HG03095 (cell line): Measurements from ENCODE around the gene RBMS1.

Source experiments
- ATAC-seq: cut with Tn5 transposase; IDR thresholded peaks from one replicate; pipeline ENCODE4 v1.9.1; 2021; ENCODE audit warnings: moderate library complexity; ENCODE audit not compliant: unreplicated experiment

RBMS1 gene

DNA sequence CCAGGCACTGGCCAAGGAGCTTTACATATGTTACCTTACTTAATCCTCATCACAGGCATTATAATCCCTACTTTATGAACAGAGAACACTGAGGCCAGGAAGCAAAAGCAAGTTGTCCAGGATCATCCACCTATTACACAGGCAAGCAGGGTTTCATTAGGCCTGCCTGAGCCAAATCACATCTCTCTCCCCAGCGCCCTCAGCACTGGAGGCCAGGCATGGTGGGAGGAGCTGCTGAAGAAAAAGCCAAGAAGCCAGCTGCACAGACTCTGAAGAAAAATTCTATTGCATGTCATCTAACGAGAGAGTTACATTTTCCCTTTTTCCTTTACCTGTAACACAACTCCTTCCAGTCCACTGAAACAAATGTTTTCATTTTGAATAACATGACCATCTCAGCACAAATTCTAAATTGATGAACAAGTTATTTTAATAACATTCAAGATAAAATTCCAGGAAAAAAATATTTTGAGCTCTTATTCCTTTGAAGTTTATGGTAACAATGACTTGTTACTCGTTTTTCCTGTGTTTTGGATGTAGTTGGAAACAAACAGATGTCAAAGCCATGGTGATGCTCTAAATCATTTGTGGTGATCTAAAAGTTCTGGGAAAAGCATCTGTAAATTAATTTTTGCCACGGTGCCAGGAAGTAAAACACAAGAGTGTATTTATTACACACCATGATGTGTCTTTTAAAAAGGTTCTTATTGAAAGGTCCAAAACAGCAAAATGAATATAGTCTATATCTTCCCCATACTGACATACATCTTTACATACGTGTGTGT, 154.5 kb downstream of the RBMS1 start:
- no peak for ATAC-seq

DNA sequence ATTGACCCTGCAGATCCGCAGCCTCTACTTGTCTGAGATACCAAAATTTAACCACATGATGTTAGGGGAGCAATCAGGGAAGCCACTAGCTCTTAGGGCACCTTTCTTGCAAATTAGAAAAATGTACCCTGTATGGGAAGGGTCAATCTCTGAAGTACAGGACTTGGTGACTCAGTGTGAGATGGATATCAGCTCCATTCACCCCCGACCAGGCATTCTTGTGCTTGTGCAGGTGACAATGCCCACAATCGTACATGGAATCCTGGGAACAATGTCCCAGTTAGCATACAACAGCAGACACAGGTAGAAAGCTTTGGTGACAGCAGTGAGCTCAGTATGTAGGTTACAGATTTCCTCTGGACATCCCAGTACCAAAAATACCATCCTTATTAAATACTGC, 155.9 kb downstream of the RBMS1 start:
- no peak for ATAC-seq

DNA sequence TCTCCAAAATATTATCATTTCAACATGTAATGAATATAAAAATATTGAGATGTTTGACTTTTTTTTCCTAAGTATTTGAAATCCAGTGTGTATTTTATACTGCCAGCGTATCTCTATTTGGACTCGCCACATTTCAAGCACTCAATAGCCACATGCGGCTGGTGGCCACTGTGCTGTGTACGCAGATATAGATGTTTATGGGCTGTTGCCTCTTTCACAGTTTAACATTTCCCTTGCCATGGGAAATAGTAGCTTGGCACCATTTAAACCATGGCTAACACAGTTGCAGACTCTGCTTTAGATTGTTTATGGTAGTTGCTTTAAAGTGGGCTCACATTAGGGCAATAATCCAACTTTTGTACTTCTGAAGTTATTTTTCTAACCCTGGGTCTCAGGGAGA, 157.0 kb downstream of the RBMS1 start:
- ATAC-seq: no peak

DNA sequence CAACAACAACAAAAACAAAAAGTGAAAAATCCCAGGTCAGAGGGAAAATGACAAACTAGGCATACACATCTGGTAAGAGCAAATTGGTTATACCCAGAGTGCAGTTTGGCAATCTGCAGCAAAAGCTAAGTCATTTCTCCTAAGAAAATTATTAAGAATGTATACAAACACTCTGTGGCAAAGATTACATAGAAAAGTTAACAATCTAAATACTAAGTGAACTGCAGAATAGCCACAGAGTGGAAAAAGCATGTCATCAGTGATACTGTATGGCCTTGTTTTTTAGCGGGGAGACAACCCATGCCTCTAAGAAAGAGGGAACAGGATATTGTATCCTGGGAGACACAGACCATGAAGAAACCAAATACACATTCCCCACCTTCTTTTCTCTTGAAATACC, 157.5 kb downstream of the RBMS1 start:
- ATAC-seq: no peak

DNA sequence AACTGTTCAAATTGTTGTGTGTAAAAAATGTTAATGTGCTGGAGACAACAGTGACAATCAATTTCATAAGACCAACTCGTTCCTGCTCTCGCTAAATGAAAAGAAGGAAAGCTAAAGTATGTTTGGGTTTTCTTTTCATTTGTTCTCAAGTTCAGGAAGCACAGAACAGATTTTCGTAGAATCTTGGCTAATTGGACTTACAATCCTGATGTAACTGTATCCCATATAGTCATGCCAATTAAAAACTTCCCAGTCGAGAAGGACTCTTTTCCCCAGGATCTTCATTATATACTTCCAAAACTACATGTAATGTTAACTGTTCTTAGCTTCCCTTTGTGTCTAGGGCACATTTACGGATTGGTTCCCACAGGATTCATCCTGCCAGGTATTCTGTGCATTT, 158.2 kb downstream of the RBMS1 start:
- ATAC-seq: no peak

DNA sequence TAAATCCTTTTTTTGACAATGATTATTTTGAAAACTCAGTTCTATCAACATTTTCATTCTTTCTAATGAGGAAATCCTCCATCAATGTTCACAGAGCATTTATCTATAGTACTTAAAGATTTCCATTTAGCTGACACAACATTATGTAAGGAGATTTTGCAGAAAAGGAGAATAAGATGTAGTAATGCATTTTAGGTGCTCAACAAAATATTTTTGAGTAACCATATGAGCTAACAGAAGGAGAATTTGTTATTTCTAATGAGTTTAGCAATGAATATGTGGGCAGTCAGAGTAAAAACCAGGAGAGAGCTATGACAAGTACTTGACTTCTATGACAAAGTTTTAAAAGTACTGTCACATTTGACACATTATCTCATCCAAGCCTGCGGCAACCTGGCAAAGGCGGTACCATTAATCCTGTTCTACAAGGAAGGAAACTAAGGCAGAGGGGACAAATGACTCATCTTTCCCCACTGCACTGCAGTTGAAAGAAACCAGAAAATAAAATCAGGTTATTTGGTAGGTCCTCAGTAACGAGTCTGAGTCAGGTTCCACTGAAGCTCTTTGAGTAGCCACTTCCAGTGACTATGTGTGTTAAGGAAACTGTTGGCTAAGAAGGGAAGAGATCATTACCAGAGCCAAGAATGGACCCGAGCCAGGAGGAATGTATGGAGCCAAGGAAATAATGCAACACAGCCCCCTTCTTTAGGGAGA, 159.4 kb downstream of the RBMS1 start:
- ATAC-seq: no peak

DNA sequence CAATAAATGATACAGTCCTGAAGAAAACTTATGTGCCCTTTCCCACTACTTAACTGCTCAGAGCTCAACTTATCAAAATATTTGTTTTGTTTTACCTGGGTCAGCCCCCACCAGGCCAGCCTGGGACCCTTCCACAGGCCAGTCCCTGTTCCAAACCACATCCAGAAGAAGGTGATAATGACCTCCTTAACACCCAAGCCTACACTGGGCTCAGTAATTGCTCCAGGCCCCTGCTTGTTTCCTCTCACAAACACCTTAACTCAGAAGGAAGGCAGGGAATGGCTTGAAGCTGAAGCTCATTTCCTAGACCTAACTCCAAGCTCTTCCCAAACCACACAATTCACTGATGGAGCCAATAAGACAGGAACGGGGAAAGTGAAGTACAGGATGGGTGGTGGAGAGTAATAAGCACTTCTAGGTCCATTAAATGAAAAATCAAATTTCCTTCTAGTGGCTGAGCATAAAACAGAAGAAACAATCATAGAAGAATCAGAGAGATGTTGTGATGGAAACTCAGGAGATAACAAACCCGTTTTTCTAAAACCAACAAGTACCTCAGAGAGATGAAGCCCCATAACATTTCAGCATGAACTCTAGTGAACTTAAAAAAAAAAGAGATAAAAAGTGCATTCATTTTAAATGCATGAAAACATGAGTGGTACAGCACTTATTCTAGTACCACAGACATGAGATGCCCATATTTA, 160.1 kb downstream of the RBMS1 start:
- ATAC-seq: no peak

DNA sequence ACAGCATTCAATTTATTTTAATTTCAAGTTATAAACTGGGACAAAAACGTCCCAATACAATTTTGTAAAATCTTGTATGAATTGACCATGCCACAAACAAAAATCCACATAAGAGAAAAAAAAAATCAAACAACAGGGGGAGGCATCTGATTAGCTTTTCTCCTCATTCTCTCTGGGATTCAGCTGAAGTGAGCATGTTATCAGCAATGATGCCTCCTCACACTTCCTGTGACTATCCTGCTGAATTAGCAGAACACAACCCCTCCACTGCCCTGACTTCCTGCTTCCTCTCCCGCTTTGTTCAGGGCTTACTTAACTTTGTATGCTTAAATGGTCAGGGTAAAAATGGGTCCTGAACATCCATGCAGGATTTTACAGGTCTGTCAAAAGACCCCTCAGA, 161.3 kb downstream of the RBMS1 start:
- no peak for ATAC-seq

DNA sequence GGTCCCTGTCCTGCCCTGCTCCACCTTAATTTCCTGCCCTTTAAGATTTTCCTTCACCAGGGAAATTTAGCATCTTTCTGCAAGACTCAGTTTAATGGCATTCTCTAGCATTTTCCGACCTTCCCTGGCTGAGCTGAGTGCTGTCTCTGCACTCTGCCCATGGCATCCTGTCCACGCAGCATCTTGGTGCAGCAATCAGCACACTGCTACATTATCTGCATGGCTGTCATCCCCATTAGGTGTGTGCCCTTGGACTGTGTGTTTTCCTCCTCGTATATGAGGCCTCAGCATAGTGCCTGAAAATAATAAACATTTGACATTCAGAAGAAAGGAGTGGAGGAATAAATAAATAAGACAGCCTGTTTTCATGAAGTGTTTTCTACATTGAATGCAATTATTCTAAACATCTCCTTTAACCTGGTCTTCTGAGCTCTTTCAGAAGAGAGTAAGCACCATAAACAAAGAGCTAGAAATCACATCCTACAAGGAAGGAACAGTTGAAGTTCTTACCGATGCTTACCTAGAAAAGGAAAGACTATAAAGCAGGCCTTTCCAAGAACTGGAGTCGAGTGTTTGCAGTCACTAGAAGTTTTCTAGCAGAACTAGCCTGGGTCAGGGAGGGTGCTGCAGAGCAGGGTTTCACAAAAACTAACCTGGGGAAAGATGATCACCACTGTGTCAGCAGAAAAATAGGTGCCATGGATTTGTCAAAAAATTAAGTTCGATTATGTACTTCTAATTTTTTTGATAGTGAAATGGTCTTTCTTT, 162.2 kb downstream of the RBMS1 start:
- no peak for ATAC-seq

DNA sequence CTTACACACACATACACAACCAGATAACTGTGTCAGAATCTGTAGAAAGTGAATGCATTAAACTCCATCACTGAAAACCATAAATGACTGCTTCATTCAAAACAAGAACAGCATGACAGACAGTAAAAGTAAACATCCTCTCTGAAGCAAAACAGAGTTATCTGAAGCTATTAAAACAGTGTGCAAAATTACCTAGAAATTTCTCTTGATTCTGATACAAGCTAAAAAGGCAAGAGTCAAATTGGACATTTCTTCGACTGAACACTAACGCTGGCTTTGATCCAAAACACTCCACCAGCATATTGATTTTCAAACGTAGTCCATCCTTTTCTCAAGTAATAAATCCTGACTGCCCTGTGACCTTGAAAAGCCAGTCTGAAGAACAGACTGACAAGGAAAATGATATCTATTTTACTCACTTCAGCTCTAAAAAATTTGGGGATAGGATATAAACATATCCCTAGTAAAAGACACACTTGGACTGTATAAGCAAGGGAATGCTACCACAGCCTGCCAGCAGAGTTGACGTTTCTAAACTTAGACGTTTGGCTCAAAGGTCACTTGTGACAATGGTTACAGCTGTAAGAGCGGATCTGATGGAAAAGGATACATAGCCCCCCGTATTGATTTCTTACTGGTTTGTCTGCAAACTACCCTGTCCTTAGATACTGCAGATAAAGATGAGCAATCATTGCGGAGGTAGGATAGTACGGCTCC, 164.6 kb downstream of the RBMS1 start:
- no peak for ATAC-seq

DNA sequence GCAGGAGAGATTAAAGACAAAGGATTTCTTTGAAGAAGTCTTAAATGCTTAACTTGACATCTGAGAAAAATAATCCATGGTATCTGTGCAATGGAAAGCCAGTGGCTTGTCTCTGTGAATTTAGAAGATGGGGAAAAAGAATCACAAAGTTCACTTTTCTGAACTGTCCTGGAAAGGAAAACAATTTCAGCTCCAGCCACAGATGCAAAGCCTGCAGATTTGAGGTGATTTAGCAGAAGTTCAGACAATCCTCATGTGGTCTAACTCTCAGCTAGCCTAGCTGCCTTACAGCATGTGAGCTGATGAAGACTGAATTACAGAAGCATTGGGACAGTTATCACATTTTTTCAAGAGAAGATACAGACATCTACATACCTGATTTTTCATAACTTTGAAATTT, 166.8 kb downstream of the RBMS1 start:
- no peak for ATAC-seq

DNA sequence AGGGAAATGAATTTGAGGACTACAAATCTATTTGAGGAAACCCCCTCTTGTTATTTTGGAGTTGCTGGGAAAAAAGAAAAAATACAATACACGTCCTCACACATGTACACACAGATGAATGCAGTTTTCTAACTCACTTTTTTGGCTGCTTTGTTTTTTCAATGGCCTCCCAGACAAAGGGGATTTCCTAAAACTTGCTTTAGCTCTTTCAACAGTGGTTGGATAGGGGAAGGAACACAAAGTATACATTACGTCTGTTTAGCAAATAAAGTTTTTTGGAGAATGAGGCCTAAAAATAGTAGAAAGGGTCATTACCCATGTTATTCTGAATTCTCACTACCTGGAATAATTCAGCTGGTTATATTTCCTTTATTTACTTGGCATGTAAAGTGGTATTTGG, 168.2 kb downstream of the RBMS1 start:
- ATAC-seq: no peak

DNA sequence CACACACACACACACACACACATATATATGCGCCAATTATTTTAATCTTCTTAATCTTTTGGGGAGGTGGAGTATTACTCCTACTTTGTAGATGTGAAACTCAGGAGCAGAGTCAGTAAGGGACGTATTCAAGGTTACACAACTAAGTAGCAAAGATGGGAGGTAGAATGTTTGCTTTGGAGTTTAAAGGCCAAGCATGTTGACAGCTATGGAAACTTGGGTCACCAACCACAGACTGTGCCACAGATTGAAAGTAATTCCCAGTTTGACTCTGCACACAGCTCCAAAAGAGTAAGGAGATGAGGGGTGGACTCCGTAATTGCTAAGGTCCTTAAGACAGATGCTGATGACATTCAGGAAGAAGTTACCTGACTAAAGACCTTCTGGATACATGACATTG, 168.7 kb downstream of the RBMS1 start:
- no peak for ATAC-seq

DNA sequence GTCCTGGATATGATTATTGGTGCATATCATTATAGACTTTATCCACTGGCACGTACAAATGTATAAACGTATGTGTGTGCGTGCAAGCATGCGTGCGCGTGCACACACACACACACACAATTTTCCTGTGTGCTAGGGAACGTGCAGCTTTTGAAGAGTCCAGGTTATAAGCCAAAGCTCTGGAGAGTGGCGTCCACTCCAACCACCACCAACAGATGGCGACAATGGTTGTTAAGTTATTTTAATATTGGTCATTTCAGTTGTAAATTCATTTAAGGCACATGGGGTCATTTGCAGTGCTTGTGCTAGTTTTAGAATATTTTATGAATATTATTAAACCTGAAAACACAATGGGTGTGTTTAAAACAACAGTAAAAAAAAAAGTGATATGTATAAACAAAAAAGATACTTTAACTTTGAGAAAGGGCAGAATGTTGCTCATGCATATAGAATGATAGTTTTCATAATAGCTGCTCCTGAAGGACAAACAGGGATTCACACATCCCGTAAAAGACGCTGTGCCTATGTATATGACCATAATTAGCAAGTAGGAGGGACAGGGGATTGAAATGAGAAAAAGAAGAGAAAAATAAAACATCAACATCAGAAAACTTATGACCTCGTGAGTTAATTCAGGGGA, 169.3 kb downstream of the RBMS1 start:
- ATAC-seq: no peak

DNA sequence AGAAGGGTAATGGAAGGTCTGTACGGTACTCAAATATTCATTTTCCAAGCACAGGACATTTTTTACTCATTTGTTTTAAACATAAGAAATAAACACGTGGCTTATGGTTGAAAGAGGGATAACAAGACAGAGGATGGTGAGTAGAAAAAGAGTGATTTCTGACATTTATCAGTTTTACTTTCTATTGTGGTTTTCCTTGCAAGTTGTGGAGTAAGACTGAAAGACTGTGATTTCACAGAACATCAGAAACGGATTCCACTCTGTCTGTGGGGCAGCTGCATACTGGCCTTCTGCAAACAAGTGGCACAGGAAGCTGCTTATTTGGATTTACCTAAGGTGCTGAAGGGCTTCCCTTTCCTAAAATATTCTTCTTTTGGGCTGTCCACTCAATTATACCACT, 171.3 kb downstream of the RBMS1 start:
- ATAC-seq: no peak

DNA sequence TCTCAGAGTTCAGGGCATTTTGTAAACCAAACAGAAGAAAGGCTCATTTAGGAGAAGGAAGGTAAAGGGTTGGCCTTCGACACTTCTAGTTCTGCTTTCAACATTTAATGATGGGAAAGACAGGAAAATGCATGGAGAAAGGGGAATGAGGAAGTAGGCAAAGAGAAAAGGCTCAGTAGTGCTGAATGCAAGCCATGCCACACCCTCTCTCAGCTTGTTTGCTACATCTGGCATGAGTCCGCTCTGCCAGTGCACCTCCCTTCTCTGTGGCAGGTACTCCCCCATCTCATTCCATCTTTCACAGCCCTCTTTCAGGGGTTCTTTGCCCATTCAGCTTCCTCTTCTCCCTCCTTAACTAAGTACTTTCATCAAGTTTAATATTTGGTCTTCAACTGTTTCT, 172.6 kb downstream of the RBMS1 start:
- no peak for ATAC-seq

DNA sequence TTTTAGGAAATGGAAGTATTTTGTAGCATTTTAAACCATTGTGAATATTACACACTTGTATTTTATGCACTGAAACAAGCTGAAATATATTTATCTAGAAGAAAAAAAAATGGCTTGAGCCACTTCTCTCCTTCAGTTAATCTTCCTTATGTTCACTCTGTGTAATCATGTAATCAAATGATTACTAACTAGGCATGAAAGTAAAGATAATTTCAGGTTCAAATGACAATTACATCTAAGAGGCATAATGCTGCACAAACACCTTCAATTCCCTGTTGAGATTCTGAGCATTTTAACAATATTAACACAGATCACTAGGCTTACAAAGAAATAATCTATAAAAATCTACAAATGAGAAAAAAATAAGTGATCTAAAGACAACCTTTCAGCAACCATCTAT, 173.9 kb downstream of the RBMS1 start:
- ATAC-seq: no peak

DNA sequence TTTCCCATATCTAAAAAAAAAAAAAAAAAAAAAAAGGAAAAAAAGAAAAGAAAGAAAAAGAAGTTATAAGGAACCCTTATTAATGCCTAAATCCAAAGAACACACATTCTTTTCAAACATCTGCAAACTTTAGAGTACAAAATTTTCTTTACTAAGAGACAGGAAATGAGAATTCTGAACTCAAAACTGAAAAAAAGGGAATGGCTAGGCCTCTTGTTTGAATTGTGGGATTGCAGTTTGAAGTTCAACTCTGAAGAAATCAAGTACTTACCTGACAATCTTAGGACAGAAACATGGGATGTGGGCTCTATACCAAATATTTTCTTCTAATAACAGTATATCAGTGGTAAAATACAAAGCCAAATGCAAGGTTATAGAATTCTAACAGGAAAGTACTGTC, 175.4 kb downstream of the RBMS1 start:
- ATAC-seq: no peak

DNA sequence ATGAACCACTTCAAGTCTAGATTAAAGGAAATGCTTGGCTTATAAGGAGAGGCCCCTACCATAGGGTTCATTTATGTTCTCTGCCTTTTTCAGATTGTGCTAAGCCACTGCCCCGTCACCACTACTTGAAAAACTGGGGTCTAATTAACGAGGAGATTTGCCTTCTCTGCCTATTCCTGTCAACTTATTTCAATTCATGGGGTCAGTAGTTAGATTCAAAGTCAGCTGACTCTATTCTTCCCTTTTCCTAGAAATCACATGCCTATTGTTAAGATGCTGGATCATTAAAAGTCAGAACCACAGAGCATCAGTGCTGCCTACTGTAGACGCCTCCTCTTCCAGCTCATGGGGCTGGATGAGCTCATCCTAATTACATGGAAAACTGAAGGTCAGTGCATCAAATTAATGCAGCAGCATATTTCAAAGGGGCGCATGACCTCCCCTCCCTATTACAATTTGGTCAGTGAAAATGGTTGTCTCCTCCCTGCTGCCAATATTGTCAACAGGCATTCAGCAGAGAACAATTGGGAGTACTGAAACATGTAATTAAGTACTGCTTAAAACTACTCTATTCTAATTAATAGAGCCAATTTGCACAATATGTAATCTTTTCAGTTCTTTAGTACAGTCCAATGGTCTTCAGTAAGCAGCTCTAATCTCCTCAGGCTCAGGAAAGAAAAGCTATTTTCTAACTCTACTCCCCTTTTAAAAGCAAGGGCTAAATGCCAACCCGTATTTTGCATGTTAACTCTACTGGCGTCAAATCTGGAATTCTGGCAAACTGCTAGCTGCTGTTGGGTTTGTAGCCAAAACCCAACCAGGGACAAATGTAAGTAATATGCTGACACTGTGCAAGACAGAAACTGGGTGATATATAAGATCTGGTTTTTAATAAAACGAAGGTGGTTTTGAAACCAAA, 176.2 kb downstream of the RBMS1 start:
- ATAC-seq: no peak
